Hippocampal formation (tissue), 2 donors: ENCODE data around the gene CAPN15.

Experiments
- DNase-seq, 2 donors: peaks; one replicate each; lab custom pipeline; 2025; lab: John Stamatoyannopoulos, UW

The CAPN15 gene

GRCh38 chr16:546909-547770 is 19.6 kb downstream of the CAPN15 start:
- DNase-seq = peak in 1 of 2 donors; percentile 24

GRCh38 chr16:548586-548985 is 21.1 kb downstream of the CAPN15 start:
- DNase-seq = no peak

DNA sequence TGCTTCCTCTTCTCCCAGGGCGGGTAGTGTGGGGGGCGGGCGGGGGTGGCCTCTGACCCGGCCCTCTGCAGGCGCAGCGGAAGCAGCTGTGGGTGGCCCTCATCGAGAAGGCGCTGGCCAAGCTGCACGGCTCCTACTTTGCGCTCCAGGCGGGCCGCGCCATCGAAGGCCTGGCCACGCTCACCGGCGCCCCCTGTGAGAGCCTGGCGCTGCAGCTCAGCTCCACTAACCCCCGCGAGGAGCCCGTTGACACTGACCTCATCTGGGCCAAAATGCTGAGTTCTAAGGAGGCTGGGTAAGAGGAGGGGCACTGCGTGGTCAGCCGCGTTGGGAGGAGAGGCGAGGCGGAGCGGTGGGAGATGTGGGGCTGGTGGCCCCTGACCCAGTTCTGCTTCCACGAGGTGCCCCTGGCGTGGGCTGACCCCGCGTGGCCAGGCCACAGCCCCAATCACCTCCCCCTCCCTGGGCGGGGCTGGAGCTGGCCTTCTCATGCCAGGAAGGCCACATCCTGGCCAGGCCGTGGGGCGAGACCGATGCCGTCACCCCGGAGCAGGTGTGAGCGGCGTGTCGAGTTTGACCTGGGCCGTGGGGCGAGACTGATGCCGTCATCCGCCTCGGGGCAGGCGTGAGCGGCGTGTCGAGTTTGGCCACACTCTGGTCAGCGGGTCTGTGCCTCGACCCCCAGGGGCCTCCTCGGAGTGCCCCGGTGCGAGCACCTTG is 22.2 kb downstream of the CAPN15 start:
- DNase-seq = no peak

DNA sequence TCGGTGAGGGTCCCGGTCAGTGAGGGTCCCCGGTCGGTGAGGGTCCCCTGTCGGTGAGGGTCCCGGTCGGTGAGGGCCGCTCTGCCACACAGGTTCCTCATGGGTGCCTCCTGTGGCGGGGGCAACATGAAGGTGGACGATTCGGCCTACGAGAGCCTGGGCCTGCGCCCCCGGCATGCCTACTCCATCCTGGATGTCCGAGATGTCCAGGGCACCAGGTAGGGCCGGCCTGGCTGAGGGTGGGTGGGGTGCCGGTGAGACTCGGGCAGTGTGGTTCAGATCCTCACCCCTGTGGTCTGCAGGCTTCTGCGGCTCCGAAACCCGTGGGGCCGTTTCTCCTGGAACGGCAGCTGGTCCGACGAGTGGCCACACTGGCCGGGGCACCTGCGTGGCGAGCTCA is 23.7 kb downstream of the CAPN15 start:
- DNase-seq = no peak

GRCh38 chr16:552171-552570 is 24.7 kb downstream of the CAPN15 start:
- DNase-seq = no peak

DNA sequence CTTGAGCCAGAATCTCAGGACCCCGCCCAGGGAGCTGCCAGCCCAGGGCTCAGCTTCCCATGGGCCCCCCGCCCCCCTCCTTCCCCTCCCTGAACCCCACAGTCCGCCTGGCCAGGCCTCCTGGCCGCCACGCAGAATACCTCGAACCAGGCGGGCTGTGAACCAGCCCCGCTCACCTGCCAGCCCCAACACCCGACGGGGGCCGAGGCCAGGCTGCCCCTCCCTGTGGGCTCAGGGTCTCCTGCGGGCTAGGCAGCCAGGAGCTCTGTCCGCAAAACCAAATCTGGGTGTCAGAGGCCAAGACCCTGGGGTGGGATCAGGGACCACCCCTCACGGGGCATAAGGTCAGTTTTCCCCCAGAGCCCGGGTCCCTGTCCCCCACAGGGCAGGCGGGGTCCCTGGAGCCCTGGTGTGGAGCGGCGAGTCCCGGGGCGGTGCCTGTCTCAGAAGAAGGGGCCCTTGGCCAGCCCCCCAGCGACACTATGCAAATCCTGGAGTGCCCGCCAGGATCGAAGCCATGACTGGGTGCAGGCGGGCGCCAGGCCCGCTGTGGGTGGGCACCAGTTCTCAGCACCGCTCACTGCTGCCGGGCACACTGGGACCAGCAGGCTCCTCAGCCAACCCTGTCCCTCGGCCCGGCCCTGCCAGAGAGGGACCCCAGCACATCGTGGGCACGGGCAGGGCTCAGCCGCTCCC is 26.2 kb downstream of the CAPN15 start:
- DNase-seq = no peak

- no peak for DNase-seq
Observed at GRCh38 chr16:554297-554621, 26.7 kb downstream of the CAPN15 start.

DNA sequence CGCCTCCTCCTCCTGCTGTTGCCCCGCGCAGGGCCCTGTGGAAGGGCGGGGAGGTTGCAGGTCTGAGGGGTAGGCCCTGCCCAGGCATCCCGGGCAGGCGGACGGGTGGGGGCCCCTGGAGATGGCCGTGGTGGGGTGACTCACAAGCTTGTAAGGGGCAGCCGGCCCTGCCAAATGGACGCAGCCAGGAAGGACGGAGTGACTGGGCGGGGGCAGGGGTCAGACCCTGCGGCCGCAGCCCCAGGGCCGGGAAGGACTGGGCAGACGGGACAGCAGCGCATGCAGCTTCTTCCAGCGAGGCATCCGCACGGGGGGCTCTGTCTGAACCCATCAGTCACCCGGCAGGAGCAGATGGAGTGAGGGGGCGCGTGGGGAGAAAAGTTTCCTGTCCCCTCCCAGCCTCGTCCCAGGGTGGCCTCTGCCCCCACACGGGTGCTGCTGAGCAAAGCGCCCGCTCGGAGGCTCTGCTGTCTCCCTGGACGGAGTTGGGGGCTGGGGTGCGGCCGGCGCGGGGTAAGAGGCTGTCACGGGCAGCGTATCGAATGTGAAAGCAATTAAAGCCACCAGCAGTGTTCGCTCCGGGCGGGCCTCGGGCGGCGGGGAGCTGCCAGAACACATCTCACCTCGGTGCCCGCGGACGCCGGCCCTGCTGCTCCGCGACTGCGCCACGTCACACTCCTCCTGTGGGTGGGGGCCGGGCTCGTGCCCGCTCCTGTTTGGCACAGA is 27.3 kb downstream of the CAPN15 start:
- no peak for DNase-seq

DNA sequence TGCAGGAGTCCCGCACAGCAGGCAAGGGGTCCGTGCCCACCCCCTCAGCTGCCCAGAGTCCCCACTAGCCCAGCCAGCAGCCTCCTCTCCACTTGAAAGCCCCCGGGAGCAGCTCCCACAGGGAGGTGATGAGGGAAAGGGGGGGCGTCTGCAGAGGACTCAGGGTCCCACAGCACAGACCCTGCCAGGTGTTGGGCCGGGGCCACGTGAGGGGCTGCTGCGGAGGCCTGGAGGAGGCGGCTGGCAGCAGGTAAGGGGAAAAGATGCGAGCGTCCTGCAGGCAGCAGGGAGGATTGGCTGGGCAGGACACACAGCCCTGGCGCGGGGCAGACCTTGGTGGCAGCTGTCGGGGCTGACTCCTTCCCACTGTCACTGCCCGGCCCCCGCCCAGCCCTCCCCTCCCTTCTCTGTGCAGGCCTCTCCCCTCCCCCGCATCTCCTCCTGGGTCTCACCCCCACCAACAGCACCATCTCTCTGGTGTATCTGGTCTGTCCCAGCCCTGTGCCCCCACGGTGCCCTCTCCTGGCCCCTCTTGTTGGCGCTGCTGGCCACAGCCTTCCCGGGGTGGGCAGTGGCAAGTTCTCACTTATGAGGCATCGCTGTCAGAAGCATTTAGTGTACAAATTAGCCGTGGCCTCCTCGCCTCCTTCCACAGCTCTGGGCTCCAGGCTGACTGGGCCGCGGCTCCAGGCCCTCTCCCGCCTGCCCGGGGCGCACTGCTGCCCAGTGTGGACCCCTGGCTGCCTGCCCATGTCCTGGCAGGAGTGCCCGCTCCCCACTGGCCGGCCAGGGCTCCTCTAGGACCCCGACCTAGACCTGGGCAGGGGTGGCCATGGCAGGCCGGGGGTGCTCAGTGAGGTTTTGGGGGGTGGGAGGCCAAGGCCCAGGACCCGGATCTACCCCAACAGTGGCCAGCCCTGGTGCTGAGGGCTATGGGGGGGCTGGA is 28.3 kb downstream of the CAPN15 start:
- no peak for DNase-seq

GRCh38 chr16:556474-557173 is 29.1 kb downstream of the CAPN15 start:
- DNase-seq = no peak

DNA sequence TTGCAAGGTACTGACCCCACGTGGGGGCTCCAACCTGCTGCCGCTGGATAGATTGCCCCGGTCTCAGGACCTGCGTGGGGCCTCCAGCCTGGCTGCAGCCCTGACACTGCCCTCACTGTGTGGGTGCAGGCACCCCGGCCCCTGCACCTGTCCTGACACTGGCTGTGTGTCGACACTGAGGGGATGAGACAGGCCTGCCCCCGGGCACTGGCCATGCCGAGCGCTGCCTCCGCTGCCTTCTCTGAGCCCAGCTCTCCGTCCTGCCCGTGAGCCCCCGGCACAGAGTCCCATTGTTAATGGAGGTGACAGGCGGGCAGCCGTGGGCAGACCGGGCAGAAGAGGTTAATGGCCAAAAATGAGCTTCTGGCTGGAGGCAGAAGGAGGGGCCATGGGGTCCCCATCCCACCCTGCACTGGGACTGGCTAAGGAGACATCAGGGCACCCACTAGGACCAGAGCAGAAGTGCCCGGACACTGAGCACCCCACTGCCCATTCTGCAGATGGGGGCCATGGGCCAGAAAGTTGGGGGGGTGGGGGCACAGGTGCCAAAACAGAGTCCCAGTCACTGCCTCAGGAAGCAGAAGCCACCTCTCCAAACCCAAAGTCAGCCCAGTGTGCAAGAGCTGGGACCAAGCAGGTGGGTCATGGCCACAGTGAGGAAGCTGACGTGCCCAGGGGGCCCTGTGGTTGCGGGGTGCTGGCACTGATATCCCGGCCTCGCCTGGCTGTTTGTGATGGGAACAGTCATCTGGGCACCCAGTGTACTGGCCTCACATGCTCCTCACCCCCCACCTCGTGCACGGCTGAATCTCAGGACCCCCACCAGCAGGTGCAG is 30.2 kb downstream of the CAPN15 start:
- DNase-seq = no peak

GRCh38 chr16:558298-559020 is 30.9 kb downstream of the CAPN15 start:
- no peak for DNase-seq

DNA sequence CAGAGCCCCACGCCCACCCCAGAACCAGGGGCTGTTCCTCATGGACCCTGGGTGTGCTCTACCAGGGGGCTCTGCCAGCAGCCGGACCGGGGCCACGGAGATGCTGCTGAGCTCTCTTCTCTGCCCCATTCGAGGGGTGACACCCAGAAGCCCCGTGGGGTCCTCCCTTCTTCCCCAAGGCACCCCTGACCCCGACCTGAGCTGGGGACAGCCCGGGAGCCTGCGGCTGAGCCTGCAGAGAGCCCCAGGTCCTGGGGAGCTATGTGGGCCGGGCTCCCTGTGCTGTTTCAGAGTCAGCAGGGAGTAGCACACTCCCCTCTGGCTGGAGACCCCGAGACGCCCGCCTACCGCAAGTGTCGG is 31.5 kb downstream of the CAPN15 start:
- no peak for DNase-seq

DNA sequence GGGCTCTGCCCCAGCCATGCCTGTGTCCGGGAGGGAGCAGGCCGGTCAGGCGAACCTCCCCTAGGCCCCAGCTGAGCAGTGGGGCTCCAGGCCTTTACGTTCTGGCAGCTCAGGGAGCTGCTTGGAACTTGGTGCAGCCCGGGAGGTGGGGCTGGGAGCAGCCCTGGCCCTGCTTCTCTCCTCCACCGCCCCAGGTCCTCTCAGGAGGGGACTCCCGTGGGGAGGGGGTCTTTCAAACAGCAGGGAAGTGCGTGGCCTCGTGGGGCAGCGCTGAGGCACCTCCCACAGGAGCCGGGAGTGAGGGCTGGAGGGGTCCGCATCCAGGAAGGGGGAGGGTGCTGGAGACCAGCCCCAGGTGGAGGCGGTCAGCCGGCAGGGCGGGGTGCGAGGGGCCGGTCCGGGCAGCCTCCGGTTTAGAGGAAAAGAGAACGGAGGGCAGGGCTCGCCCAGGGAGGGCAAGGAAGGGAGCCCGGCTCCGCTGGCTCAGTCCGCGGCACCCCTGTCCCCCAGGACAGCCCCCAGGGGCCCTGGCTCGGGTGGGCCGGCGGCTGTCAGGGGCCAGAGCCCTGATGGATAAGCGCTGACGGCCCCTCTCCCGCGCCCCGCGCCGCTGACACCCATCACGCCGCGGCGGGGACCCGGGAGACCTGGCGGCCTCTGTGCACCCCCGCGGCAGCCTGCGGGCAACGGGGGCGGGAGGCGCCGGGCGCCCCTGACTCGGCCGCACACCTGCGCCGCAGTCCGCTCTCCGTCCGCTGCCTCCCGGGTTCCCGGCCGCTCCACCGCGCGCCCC is 32.1 kb downstream of the CAPN15 start:
- no peak for DNase-seq

DNA sequence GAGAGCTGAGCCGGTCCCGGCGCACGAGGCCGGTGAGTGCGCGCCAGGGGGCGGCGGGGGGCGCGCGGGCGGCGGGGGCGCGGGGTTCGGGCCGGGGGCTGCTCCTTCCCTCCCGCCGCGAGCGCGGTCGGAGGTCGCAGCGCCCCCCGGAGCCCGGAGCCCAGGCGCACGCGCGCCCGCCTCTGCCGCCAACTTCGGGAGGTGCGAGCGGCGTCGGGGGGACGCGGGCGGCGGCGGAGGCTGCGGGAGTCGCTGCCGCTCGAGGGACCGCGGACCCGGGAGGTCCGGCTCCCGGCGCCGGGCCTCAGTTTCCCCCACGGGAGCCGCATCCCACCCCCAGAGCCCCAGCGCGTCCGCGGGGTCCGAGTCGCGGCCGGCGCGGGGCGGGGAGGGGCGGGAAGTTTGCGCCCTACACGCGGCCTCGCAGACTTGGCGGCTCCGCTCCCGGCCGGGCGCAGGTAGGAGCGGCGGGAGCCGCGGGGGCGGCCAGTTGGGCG is 32.7 kb downstream of the CAPN15 start, which contains the start of gene PRR35:
Gene PRR35 (plus strand): TSS at position 191 of the 497 bp plus-strand sequence. CDS start 2,901 bp downstream, outside the sequence.
- DNase-seq = no peak

DNA sequence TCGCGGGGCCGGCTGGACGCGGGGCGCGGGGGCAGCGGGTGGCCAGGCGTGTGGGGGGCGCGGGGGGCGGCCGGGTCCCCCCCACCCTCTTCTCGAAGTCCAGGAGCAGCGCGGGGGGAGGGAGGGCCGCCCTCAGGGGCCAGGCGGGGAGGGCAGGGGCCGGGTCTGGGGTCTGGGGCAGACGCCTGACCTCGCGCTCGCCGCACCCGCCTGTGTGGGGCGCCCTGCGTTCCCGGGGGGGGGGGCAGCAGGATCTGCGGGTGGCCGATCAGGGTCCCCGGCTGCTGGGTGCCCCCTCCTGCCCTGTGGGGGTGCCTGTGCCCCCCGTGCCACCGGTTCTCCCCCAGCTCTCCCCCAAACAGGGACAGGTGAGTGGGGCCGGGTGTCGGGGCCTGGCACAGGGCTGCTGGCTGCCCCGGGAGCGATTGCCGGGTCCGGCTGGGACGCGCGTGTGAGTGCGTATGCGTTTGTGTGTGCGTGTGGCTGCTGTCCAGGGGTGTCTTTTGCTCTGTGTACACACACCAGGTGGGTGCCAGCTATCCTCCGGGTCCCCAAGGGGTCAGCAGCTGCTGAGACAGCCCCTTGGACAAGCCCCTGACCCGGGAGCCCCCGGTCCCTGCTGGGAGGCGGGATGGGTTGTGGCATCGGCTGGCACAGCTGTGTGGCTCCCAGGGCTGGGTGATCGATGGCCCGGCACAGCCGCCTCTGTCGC is 33.3 kb downstream of the CAPN15 start:
- no peak for DNase-seq

GRCh38 chr16:561413-561794 is 33.9 kb downstream of the CAPN15 start:
- no peak for DNase-seq
